KMS-11 (cell line): ENCODE data around the gene NDUFS6.

Experiments used
- H2AFZ ChIP-seq: fragments of 200-600 bp; sonication (generic); 2 replicates; pipeline ENCODE4 v1.6.1; 2016; ENCODE audit warnings: antibody characterized with exemption, mixed run types, low read depth
- H3K27ac ChIP-seq: fragments of 200-600 bp; sonication (generic); 2 replicates; pipeline ENCODE4 v1.6.1; 2016; ENCODE audit warnings: mild to moderate bottlenecking, mixed run types
- H3K27me3 ChIP-seq: fragments of 200-600 bp; sonication (generic); 2 replicates; pipeline ENCODE4 v1.6.1; 2017; ENCODE audit warnings: mild to moderate bottlenecking, low read depth, mixed run types, moderate library complexity; ENCODE audit not compliant: insufficient read depth
- H3K36me3 ChIP-seq: fragments of 200-600 bp; sonication (generic); 2 replicates; pipeline ENCODE4 v1.6.1; 2017; ENCODE audit warnings: mild to moderate bottlenecking, mixed run types; ENCODE audit not compliant: insufficient read depth
- H3K4me1 ChIP-seq: fragments of 200-600 bp; sonication (generic); 2 replicates; pipeline ENCODE4 v1.6.1; 2016; ENCODE audit warnings: mild to moderate bottlenecking, low read depth, mixed run types; ENCODE audit not compliant: poor library complexity, severe bottlenecking
- H3K4me2 ChIP-seq: fragments of 200-600 bp; sonication (generic); 2 replicates; pipeline ENCODE4 v1.7.0; 2016; ENCODE audit warnings: mild to moderate bottlenecking, mixed run types
- H3K4me3 ChIP-seq: fragments of 200-600 bp; sonication (generic); IDR thresholded peaks from 2 replicates; pipeline ENCODE4 v1.6.1; 2017; ENCODE audit warnings: low read depth, low read length, mixed read lengths; ENCODE audit not compliant: insufficient read depth
- H3K79me2 ChIP-seq: fragments of 200-600 bp; sonication (generic); 2 replicates; pipeline ENCODE4 v1.6.1; 2016; ENCODE audit warnings: low read depth, mixed run types; ENCODE audit not compliant: insufficient read depth
- H3K9ac ChIP-seq: fragments of 200-600 bp; sonication (generic); 2 replicates; pipeline ENCODE4 v1.6.1; 2016; ENCODE audit warnings: mild to moderate bottlenecking, mixed run types
- H4K20me1 ChIP-seq: fragments of 200-600 bp; sonication (generic); 2 replicates; pipeline ENCODE4 v1.6.1; 2016; ENCODE audit warnings: mild to moderate bottlenecking, mixed run types; ENCODE audit not compliant: insufficient read depth
- TF ChIP-seq, protein P1 (sequence below): fragments of 200-600 bp; sonication (generic); conservative IDR thresholded peaks from 2 replicates; pipeline ENCODE4 v1.6.1; 2017; ENCODE audit warnings: low read depth, mild to moderate bottlenecking, antibody characterized with exemption, low read length, moderate library complexity, mixed read lengths

NDUFS6 gene

DNA sequence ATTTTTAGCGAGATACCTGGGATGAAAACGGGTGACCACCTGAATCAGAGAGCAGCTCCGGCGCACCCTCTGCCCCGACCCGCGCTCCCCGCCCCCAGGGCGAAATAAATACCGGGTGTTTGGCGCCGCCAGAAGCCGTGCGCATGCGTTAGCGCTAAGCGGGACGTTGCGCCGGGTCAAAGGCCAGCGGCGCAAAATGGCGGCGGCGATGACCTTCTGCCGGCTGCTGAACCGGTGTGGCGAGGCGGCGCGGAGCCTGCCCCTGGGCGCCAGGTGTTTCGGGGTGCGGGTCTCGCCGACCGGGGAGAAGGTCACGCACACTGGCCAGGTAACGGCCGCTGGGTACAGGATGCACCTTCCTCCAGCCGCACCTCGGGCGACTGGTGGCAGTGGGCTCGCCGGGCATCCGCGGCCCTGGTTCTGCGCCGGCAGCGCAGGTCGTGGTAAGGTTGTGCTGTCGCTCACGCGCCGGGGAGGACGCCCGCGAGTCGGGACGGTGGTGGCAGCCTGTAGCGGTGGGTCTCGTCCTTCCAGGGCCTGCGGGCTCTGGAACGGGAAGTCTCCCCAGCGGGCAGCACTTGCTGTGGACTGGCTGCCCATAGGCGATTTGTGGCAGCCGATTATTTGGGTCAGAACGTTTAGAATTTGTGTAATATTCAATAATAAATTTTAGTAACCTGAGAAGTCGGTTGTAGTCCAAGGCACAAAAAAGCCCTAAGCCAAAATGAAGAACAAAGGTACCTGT lies at the start of gene NDUFS6:
TSS of gene NDUFS6 (plus strand) at position 186 of the 745 bp plus-strand sequence. CDS start at position 197, 11 bp downstream.
- Histone ChIP-seq H2AFZ (peak within 1 kb of the TSS; percentile 76), H3K4me1 (peaks cover 22% of the 10 kb centered on the region), H3K79me2 (peaks cover 80% of the 10 kb centered on the region), H3K27ac (peak within 1 kb of the TSS; percentile 70), H4K20me1 (no peaks in the 10 kb centered on the region), H3K4me3 (no peak within 1 kb of the TSS), H3K9ac (peak within 1 kb of the TSS; percentile 90), H3K27me3 (no peaks in the 10 kb centered on the region), H3K36me3 (peaks cover 20% of the 10 kb centered on the region; the same call in 1 of the 2 replicates), H3K4me2 (peak within 1 kb of the TSS; percentile 94)
- TF ChIP-seq, protein P1, sequence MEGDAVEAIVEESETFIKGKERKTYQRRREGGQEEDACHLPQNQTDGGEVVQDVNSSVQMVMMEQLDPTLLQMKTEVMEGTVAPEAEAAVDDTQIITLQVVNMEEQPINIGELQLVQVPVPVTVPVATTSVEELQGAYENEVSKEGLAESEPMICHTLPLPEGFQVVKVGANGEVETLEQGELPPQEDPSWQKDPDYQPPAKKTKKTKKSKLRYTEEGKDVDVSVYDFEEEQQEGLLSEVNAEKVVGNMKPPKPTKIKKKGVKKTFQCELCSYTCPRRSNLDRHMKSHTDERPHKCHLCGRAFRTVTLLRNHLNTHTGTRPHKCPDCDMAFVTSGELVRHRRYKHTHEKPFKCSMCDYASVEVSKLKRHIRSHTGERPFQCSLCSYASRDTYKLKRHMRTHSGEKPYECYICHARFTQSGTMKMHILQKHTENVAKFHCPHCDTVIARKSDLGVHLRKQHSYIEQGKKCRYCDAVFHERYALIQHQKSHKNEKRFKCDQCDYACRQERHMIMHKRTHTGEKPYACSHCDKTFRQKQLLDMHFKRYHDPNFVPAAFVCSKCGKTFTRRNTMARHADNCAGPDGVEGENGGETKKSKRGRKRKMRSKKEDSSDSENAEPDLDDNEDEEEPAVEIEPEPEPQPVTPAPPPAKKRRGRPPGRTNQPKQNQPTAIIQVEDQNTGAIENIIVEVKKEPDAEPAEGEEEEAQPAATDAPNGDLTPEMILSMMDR, result no peak

DNA sequence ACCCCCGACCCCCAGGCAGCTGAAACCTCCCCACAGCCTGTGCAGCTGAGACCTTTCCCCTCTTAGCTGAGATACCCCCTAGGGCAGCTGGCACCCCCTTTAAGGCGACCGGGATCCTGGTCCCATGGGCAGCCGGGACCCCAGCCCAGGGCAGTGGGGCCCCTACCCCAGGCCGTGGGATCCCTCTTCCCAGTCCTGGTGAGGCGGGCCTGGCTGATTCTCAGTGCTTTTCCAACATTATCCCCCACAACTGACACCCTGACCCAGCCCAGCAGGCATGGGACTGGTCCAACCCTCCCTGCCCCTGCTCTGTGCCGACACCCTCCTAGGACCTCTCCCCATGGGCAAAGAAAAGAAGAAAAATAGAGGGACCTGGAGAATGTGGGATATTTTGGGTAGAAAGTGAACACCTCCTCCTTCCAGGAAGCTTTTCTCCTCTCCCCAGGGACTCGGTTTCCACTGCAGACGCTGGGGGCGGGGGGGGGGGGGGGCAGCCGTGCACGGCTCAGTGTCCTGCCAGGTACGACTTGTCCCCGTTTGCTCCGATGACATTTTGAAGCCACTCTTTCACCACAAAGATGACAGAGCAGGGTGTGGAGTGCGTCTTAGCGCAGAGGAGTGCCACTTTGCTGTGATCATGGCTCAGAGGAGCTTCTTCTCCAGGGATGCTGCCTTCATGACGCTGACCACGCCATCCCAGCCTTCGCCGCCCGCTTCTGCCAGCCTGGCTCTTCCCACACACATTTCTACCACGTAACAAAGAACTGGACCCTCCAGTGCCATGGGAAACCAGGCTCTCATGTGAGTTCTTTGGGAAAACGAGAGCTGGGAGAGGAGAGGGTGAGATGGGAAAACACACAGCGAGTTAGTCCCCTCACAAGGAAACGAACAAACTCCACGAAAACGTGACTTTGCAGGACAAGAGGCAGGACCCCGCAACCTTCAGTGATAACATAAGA lies 49.1 kb upstream of the NDUFS6 start:
- Histone ChIP-seq H3K27ac (no peak overlapping the region), H3K4me1 (no peaks in the 10 kb centered on the region), H4K20me1 (no peaks in the 10 kb centered on the region), H3K36me3 (no peaks in the 10 kb centered on the region), H3K9ac (no peak overlapping the region), H3K27me3 (peaks cover 11% of the 10 kb centered on the region), H3K4me3 (no peak overlapping the region), H3K79me2 (no peaks in the 10 kb centered on the region), H2AFZ (no peak overlapping the region), H3K4me2 (no peak overlapping the region)
- TF ChIP-seq, protein P1, result no peak

DNA sequence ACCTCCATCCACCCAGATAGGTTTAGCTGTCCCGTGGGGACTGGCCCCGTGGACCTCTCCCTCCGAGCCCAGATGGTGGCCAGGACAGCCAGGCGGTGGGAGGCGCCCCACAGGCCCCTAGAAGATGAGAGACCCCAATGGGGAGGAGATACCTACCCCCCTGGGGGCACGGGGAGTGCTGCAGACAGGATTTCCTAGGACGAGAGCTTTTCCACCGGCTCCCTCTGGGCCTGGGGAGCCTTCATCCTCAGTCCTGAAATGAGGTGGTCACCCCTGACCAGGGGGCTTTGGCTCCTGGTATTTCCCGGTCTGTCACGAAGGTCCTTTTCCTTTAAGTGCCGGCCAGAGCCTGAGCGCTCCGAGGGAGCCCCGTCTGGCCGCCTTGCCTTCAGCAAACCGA lies 48.3 kb upstream of the NDUFS6 start:
- H3K4me3 ChIP-seq, result no peak overlapping the region
- H3K79me2 ChIP-seq, result no peaks in the 10 kb centered on the region
- no peak overlapping the region for H3K9ac ChIP-seq
- TF ChIP-seq, protein P1, result no peak
- no peaks in the 10 kb centered on the region for H3K4me1 ChIP-seq
- no peaks in the 10 kb centered on the region for H4K20me1 ChIP-seq
- H2AFZ ChIP-seq, result no peak overlapping the region
- H3K27me3 ChIP-seq, result peaks cover 11% of the 10 kb centered on the region
- no peak overlapping the region for H3K27ac ChIP-seq
- no peak overlapping the region for H3K4me2 ChIP-seq
- H3K36me3 ChIP-seq, result no peaks in the 10 kb centered on the region

DNA sequence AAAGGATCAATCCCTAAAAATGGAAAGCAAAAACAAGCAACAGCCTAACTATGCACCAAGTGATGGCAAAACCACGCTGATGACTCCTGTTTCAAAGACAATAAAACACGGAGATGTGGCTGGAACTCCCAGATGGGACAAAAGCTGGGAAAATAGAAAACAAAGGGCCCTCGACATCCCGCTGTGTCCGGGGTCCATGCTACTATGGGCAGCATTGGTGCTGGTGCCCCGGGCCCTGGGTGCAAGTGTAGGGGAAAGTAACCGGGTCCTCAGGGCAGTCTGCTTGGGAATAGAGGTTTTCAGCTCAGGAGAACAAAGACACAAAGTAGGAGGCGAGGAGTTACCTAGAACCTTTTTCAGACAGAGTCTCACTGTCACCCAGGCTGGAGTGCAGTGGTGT lies 47.7 kb upstream of the NDUFS6 start:
- H3K9ac ChIP-seq, result no peak overlapping the region
- H3K36me3 ChIP-seq, result no peaks in the 10 kb centered on the region
- peaks cover 11% of the 10 kb centered on the region for H3K27me3 ChIP-seq
- H3K27ac ChIP-seq, result no peak overlapping the region
- H3K4me3 ChIP-seq, result no peak overlapping the region
- H3K4me1 ChIP-seq, result no peaks in the 10 kb centered on the region
- H2AFZ ChIP-seq, result no peak overlapping the region
- H4K20me1 ChIP-seq, result no peaks in the 10 kb centered on the region
- no peak overlapping the region for H3K4me2 ChIP-seq
- no peaks in the 10 kb centered on the region for H3K79me2 ChIP-seq
- TF ChIP-seq, protein P1, result no peak
